ENCODE results near the gene C1orf87. TPM values are rescaled to one million over a fixed set of nuclear protein-coding genes. Genes with fewer than 3 reads are reported as not detected.
"Not testable (repeated sequence)": the region's sequence is repeated elsewhere in the genome, so short reads cannot be mapped to it uniquely, and the experiment has no call there.

The C1orf87 gene
- total RNA-seq, 1 experiment from 2014 or later: not detected

DNA sequence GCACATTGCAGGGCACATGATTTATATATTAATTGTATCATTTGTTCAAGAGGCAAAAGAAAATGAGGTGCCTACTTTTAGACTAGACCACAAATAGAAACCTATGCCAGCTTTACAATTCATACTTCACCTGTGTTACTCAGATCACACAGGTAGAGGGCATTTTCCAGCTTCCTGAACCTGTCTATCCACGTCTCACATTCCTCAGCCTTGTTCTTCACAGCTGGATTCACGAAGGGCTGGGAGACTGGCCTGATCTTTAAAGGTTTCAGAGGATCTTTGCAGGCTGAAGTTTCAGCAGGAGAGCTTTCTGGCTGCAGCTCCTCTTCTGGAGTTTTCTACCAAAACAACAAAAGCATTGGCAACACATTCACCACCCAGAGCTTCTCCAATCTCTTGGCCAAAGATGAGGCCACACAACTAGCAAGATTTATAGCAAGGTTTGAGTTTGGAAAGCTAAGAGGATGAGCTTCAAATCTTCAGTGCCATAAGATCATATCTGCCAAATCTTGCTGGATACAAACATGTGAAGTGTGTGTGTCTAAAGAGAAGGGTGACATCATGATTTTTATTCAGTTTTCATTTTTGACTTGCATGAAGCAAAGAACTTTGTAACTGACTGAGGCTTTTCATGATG is 76.0 kb downstream of the C1orf87 start:
- no peak for DNase-seq (ENCODE audit: extremely low read depth, low read depth)

DNA sequence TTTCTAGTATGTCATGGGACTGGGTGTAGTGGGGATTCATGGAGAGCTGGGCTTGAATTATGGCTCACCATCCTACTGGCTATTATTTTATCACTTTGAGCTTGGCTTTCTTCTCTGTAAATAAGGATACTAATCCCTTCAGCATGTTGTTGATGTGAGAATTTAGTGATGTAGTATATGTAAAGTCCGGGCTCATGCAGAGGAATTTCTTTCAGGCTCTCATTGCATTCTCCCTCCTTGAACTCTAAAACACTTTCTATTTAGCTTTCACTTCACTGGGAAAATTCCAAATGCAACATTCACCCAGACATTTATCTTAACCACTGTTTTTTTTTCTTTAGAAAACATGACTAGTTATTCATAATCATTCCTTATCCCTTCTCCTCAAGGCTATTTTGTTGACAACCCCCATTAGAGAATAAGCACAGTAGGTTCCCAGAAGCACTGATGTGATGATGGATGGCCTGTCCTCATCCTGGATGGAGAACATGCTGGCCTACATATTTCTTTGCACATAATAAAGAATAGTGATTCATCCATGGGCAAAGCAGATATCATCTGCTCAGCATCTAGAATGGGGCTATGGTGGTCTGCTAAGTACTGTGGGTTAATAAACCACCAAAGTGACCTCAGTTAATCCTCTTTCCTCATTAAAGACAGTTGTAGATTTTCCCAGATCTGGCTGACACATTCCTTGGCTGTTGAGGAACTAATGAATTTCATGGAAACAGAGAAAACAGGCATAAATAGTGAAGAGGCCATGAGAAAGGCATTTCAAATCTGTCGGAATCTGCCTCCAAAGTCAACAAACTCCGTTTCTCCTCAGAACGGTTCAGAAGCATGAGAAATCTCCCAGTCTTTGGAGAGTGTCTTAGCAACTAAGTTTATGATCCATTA is 79.0 kb downstream of the C1orf87 start:
- DNase-seq (ENCODE audit: extremely low read depth, low read depth): no peak

DNA sequence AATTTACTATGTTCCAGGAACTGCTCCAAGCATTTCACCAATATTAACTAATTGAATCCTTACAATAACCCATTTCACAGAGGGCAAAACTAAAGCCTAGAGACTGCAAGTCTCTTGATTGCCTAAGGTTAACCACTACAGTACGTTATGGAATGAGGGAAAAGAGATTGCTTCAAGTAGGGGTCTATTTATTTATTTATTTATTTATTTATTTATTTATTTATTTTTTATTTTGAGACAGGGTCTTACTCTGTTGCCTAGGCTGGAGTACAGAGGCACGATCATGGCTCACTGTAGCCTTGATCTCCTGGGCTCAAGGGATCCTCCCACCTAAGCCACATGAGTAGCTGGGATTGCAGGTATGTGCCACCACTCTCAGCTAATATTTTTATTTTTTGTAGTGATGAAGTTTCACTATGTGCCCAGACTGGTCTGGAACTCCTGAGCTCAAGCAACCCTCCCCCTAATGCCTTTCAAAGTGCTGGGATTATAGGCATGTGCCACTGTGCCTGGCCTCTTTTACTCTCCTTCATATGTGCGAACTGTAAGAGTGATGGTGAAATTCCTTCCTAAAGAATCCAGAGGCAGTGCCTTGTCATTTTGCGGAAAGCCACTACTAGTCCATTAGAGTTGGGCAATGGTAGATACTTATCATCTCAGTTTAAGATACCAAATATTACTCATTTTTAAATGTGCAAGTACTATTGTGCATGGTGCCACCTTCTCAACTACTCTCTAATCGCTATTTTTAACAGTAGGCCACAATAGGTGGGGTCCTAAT is 81.3 kb downstream of the C1orf87 start:
- DNase-seq (ENCODE audit: extremely low read depth, low read depth): no peak

DNA sequence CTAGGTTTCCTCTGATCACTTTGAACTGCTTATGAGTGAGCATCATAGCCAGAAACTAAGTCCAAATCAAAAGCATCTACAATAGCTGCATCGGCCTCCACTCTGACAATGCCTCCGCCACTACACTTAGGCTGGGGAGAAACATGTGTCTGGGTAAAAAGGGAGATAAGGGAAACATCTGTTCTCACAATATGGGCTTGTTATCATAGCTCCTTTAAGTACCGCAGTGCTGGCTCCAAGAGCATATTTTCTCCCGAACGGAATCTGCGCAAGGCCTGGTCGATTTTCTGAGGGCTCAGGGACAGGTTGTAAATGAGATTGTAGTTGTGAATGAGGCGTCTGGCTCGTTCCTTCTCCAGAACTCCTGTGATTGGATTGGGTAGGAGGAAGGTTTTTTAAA is 83.1 kb downstream of the C1orf87 start:
- no peak for DNase-seq (ENCODE audit: extremely low read depth, low read depth)

DNA sequence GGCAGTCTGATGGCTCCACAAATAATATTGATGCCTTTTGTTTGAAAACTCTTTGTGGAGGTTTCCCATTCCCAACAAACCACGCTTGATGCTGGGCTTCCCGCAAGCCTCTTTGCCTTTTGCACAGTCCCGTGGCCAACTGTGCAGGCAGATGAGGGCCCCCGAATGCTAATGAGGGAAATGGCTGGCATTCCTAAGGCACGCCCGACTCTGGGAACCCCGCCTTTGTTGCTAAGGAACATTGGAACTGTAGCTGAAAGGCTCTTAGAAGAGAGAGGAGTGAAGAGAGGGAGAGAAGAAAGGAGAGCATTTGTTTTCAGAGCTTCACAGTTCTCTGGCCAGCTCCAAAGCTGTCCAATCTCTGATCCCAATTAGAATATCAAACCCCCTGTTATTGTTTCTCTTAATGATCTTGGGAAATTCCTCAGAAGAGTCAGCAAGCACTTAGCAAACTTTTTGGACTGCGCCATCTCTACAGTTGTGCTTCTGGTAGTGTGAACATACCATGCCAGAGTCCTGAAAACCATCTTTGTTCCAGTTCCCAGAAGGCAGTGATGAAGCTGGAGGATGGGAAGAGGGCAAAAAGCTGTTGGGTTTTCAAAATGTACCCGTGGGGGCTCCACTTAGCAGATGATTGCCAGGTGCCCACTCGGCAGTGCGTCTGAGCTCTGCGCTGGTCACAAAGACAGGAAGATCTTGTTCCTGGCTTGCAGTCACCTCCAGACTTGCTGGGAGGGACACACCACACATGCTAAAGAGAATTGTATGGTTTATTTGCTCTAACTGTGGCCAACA is 86.9 kb downstream of the C1orf87 start:
- DNase-seq (ENCODE audit: extremely low read depth, low read depth): no peak

DNA sequence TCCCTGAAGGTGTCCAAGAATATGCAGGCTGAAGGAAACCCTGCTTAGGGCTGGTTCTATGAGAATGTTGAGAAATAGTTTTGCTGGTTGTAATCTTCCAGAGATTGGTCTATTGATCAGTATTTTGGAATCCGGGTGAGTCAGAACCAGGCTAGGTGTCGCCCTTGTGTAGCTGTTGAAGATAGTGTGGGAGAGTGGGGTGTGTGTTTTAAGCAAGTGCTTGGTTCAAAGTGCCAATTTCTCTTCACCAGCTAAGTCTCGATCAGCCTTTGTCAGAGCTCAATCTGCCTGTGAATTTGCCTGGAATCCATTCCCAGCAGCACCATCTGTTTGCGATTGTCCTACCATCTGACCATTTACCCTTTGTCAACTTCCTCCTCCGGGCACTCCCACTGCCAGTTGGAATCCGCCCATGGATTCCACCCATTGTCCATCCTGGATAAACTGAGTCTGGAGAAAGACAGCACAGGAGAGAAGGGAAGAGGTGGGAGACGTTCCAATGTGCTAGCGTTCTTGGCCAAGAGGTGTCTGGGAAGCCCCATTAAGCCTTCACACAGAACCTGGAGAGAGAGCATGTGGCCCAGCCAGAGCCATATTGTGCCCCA is 87.6 kb downstream of the C1orf87 start:
- DNase-seq (ENCODE audit: extremely low read depth, low read depth): no peak

DNA sequence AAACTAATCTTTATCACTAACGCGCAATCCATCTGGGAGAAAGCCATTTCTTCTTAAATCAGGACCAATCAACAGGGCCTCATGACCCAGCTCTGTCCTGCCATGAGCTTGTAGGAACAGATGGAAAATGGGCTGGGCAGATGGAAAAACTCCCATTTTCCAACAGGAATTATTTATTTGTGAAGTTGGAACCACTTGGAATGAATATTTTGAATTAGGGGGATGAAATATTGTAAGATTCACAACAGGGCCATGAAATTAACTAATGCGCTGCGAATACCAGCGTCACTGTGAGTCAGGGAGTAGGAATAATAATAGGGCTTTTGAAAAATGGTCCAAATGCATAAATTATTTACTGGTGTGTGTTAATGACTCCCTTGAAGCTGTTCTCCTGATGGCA is 93.9 kb downstream of the C1orf87 start:
- no peak for DNase-seq (ENCODE audit: extremely low read depth, low read depth)

DNA sequence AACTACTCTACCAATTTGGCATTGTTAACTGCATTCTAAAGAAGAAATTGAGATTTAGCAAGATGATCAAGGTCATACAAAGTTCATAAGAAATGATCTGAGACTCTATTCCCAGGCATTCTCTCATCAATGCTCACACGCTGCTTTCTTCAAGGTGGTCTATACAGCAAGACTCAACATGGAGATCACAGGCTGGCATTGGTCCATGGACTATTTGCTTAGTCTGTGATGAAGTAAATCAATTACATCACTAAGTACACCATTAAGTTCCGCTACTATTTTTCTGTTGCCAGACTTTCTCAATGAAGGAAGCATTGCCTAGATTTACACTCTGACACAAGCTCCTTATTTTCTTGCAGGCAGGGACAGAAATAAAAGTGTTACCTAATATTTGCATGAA is 95.1 kb downstream of the C1orf87 start:
- no peak for DNase-seq (ENCODE audit: extremely low read depth, low read depth)

DNA sequence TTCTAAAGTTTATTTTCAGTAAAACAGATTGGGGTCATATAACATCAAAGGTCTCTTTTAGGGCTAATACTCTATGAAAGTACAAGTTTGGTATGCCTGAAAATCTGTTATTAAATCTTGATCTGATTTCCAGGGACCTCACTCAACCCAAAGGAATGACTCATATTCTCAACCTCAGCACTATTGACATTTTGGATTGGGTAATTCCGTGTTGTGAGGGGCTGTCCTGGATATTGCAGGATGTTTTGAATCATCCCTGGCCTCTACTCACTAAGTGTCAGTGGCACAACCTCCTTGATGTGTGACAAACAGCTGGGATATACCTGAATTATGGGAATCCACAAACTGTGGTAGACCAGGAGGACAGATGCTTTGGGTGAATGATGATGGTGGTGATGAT is 95.5 kb downstream of the C1orf87 start:
- no peak for DNase-seq (ENCODE audit: extremely low read depth, low read depth)

DNA sequence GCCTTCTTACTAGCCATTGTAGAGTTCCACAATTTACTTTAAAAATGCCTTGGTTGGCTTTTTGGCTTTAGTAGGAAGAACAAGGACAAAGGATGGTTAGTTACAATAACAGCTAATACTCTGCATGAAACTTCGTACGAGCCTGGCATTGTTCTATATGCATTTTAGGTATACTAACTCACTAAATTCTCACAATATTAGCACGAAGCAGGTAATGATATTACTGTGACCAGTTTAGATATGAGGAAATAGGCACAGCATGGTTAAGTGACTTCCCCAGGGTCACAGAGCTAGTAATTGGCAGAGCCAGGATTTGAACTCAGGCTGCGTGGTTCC is 96.5 kb downstream of the C1orf87 start:
- no peak for DNase-seq (ENCODE audit: extremely low read depth, low read depth)

DNA sequence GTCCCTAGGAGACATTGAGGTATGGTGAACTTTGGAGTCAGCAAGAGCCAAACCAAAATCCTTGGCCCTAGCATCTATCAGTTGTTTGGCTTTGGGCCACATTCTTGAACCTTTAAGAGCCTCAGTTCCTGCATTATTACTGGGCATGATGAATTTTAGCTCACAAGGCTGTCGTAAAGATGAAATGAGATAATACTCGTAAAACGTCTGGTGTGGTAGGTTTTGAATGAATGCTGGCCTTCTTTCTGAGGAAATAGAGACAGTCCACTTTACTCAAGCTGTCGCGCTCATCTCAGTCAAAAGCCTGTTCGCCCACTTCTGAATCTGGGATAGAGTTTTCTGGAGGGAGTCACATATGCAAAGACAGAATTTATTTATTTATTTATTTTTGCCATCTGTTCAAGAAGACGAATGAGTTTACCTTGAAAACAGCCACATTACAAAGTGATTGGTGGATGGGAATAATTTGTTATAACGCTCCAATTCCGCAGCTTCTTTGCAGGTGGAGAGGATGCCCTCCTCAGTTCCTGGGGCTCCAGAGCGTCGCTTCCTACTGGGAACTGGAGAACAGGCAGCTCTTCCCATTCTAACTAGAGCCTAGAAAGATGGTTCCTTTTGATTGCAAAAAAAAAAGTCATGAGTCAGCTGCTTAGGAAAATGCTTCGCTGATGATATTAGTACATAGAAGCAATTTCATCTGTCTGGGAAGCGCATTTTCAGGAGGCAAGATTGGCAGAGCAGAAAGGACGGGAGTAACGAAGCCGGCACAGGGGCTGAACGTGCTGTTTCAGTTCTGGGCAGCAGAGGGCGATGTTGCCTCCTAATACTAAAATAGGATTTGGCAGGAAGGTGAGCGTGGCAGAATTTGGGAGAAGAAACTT is 97.1 kb downstream of the C1orf87 start:
- peak; percentile 22 for DNase-seq (ENCODE audit: extremely low read depth, low read depth)

DNA sequence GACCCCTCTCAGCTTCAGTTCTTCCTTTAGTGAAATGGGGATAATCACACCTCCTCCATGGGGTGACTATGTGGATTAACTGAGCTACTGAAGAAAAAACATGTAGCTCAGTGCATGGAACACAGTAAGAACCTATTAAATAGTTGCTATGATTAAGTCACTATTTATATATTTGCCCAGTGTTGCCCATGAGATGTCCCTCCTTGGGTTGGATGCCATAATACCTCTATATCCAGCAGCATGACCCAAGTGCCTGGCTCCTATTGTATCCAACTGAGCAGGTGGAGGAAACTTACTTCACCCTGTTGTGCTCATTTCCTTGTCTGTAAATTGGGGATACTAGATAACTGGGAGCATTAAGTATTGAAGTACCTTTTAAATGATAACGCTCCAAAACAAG is 99.9 kb downstream of the C1orf87 start:
- no peak for DNase-seq (ENCODE audit: extremely low read depth, low read depth)

DNA sequence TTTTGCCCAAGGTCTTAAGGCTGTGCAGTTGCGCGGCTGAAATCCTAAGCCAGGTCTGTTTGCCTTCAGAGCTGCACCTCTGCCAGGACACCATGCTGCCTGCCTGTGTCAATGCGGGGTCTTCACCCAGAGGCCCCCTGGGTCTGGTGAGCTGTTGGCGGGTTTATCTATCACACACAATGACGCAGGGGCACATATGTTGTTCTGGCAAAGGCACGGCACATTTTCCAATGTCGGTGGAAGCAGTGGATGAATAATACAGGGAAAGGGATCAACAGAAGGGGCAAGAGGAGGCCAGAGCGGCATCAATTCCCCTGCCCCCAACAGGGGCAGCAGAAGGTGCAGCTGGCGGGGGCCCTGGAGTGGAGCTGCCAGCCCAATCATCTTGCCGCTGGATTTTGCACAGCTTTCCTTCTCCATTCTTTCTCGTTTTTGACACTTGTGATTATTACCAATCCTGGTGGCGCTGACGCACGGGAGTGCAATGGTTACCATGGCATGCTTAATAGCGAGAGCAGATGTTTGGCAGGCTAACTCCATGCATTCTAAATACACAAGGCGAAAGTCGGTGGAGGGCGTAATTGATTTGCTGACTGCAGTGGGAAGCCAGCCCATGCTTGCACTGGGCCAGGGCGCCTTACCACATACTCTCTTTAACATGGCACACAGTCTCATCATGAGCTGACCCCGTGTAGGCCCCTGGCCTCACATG is 101.2 kb downstream of the C1orf87 start:
- DNase-seq (ENCODE audit: extremely low read depth, low read depth): no peak

DNA sequence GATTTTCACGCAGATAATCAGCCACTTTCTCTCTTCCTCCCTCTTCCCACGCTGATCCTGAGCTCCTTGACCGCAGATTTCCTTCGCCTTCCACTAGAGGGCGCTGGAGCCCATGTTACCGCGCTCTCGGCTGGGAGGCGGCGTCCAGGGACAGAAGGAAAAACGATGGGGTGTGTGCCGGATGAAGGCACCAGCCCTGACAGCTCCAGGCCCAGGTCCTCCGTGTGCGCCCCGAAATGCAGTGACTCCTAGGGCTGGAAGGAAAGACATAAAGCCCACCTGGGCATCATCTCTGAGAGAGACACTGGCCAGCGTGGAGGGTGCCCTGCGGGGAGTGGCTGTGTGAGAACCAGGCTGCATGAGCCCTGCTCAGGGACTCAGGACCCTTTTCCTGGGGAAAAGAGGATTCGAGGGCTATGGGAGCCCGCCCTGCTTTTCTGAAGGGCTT is 102.1 kb downstream of the C1orf87 start:
- peak; percentile 31 for DNase-seq (ENCODE audit: extremely low read depth, low read depth)

DNA sequence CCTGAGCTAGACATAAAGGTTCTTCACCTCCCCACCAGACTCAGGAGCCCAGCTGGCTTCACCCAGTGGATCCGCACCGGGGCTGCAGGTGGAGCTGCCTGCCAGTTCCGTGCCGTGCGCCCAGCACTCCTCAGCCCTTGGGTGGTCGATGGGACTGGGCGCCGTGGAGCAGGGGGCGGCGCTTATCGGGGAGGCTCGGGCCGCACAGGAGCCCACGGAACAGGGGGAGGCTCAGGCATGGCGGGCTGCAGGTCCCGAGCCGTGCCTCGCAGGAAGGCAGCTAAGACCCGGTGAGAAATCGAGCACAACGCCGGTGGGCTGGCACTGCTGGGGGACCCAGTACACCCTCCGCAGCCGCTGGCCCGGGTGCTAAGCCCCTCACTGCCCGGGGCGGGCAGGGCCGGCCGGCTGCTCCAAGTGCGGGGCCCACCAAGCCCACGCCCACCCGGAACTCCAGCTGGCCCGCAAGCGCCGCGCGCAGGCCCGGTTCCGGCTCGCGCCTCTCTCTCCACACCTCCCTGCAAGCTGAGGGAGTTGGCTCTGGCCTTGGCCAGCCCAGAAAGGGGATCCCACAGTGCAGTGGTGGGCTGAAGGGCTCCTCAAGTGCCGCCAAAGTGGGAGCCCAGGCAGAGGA is 103.9 kb downstream of the C1orf87 start:
- not testable (repeated sequence) for DNase-seq (ENCODE audit: extremely low read depth, low read depth)

DNA sequence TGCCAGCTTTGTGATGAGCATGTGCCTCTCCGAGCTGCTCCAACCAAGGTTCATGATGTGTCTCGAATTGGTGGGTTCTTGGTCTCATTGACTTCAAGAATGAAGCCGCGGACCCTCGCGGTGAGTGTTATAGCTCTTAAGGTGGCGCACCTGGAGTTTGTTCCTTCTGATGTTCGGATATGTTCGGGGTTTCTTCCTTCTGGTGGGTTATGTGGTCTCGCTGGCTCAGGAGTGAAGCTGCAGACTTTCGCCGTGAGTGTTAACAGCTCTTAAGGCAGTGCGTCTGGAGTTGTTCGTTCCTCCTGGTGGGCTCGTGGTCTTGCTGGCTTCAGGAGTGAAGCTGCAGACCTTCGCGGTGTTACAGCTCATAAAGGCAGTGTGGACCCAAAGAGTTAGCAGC is 104.8 kb downstream of the C1orf87 start:
- DNase-seq (ENCODE audit: extremely low read depth, low read depth): not testable (repeated sequence)

DNA sequence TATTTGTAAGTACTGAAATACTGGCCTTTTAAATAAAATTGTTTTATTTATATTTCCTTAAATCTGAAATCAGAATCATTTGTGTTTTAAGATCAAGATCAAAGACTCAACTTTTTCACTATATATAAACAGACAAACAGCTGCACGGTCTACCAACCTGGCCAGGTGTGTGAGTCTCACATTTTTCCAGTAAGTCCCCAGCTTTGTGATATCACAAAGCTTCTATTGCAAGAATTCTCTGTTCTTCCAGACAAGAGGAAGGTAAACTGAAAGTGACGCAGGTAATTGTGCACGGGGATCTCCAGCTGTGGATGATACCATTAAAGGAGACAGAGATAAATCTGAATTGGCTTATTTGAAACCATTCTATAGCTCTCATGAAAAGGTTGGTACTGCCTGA is 105.8 kb downstream of the C1orf87 start:
- no peak for DNase-seq (ENCODE audit: extremely low read depth, low read depth)

DNA sequence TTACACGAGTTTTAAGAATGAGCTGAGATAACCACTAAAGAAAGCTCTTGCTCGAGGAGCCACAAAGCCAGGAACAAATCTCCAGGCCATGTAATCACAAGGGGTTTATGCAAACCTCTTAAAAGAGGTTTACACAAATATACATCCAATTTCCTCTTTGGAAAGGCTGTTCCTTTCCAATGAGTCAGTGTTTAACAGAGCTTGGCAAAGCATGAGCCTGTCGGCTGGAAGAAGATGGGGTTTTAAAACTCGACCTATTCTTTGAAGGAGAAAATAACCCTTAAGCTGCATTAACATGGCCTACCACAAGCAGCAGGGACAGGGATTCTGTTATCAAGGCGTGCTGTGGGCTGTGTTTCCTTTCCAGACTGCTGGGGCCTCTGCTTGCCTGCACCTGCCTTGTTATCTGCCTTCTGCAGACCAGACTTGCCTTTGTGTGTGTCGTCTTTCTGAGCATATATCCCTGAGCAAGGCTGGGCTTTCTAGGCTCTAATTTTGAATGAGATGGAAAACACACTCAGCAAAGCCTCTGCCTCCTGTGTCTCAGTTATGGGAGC is 106.4 kb downstream of the C1orf87 start:
- DNase-seq (ENCODE audit: extremely low read depth, low read depth): no peak
